PC-3 (cell line): Measurements from ENCODE around the gene SLC7A9. TPM values are rescaled to one million over a fixed set of nuclear protein-coding genes. Genes with fewer than 3 reads are reported as not detected.

ENCODE experiments used
- ATAC-seq: fragments of 200-7000 bp; cut with Tn5 transposase; 2 replicates; pipeline ENCODE4 v1.9.1; 2020; ENCODE audit warnings: mild to moderate bottlenecking, moderate library complexity
- BruUV-seq: library from RNA; stranded (reverse); fragments of 400-500 nt; replicated peaks from 2 replicates; lab custom pipeline; 2021; lab: Mats Ljungman, UMichigan
- CTCF ChIA-PET: fragments of 300-600 bp; sonication (Branson Sonifier 250); formaldehyde crosslinking; loops from one replicate; lab custom pipeline; 2022; ENCODE audit warnings: antibody characterized with exemption; lab: Charles Lee
- POLR2A ChIA-PET: fragments of 300-600 bp; sonication (Branson Sonifier 250); formaldehyde crosslinking; loops from one replicate; lab custom pipeline; 2022; ENCODE audit warnings: antibody characterized with exemption; ENCODE audit not compliant: unreplicated experiment; lab: Charles Lee
- DNase-seq: peaks from one replicate; pipeline ENCODE4 v3.0.0-alpha.2; 2015
- H2AFZ ChIP-seq: fragments of 300-600 bp; sonication (generic); 2 replicates; pipeline ENCODE4 v1.6.0; 2016; ENCODE audit warnings: antibody characterized with exemption, low read length
- H3F3A ChIP-seq: fragments of 300-600 bp; sonication (generic); one replicate; pipeline ENCODE4 v1.6.0; 2017; ENCODE audit warnings: antibody characterized with exemption, low read length, control low read depth, mild to moderate bottlenecking; ENCODE audit not compliant: unreplicated experiment
- H3K27ac ChIP-seq: fragments of 300-600 bp; sonication (generic); 2 replicates; pipeline ENCODE4 v1.5.1; 2016; ENCODE audit warnings: mild to moderate bottlenecking, low read length
- H3K27me3 ChIP-seq: fragments of 300-600 bp; sonication (generic); 2 replicates; pipeline ENCODE4 v1.6.1; 2016; ENCODE audit warnings: low read length, mixed read lengths
- H3K36me3 ChIP-seq: fragments of 300-600 bp; sonication (generic); 2 replicates; pipeline ENCODE4 v1.6.1; 2016; ENCODE audit warnings: low read depth, mixed run types, low read length, mixed read lengths
- H3K4me1 ChIP-seq: fragments of 300-600 bp; sonication (generic); 2 replicates; pipeline ENCODE4 v1.5.1; 2016; ENCODE audit warnings: low read length; ENCODE audit not compliant: insufficient read depth
- H3K4me2 ChIP-seq: fragments of 300-600 bp; sonication (generic); 2 replicates; pipeline ENCODE4 v1.6.0; 2016; ENCODE audit warnings: low read length
- H3K4me3 ChIP-seq: fragments of 300-600 bp; sonication (generic); 2 replicates; pipeline ENCODE4 v1.5.1; 2016; ENCODE audit warnings: mild to moderate bottlenecking, low read length, mixed read lengths
- H3K79me2 ChIP-seq: fragments of 300-600 bp; sonication (generic); 2 replicates; pipeline ENCODE4 v1.6.1; 2017; ENCODE audit warnings: low read length, mixed read lengths
- H3K9ac ChIP-seq: fragments of 300-600 bp; sonication (generic); 2 replicates; pipeline ENCODE4 v1.6.0; 2016; ENCODE audit warnings: mild to moderate bottlenecking, low read length
- H3K9me2 ChIP-seq: fragments of 300-600 bp; sonication (generic); replicated peaks from 2 replicates; pipeline ENCODE4 v1.6.1; 2016; ENCODE audit warnings: mixed run types, low read length, mixed read lengths
- H3K9me3 ChIP-seq: fragments of 300-600 bp; sonication (generic); 2 replicates; pipeline ENCODE4 v1.6.1; 2016; ENCODE audit warnings: low read length, mixed read lengths
- H4K20me1 ChIP-seq: fragments of 300-600 bp; sonication (generic); 2 replicates; pipeline ENCODE4 v1.6.1; 2016; ENCODE audit warnings: low read length, mixed read lengths
- CTCF ChIP-seq: fragments of 300-600 bp; sonication (generic); conservative IDR thresholded peaks from 2 replicates; pipeline ENCODE4 v1.5.1; 2017; ENCODE audit warnings: antibody characterized with exemption, low read depth, mild to moderate bottlenecking, low read length
- EZH2 ChIP-seq: fragments of 300-600 bp; sonication (generic); IDR thresholded peaks from one replicate; pipeline ENCODE4 v1.6.1; 2017; ENCODE audit warnings: antibody characterized with exemption, mild to moderate bottlenecking, low read length; ENCODE audit not compliant: unreplicated experiment
- EZH2phosphoT487 ChIP-seq: fragments of 300-600 bp; sonication (generic); IDR thresholded peaks from 2 replicates; pipeline ENCODE4 v1.6.1; 2018; ENCODE audit warnings: mild to moderate bottlenecking, antibody characterized with exemption, low read length, borderline replicate concordance
- intact Hi-C: fragments of 100-400 bp; cut with micrococcal nuclease; formaldehyde crosslinking; loops from 2 replicates; pipeline ENCODE4 v1.9.0; 2023
- total RNA-seq: library from RNA; depleted of rRNA; stranded (reverse); fragments of >200 nt; gene quantifications from 2 replicates; pipeline ENCODE4 v1.2.3, GENCODE V29; 2014

The SLC7A9 gene
- total RNA-seq, 1 experiment from 2014 or later: not detected

GRCh38 chr19:32802840-32803239 is 66.7 kb downstream of the SLC7A9 start:
- Histone ChIP-seq H3K27me3 (no peaks in the 10 kb centered on the region), H3K36me3 (no peaks in the 10 kb centered on the region), H3K9me3 (no peaks in the 10 kb centered on the region), H3K4me1 (no peaks in the 10 kb centered on the region), H3K9me2 (no peaks in the 10 kb centered on the region), H3K9ac (no peak overlapping the region), H3K4me3 (no peak overlapping the region), H3K79me2 (no peaks in the 10 kb centered on the region), H4K20me1 (no peaks in the 10 kb centered on the region), H3K27ac (no peak overlapping the region), H2AFZ (no peak overlapping the region), H3F3A (no peaks in the 10 kb centered on the region), H3K4me2 (no peak overlapping the region)
- TF ChIP-seq CTCF: no peak
- no peak for TF ChIP-seq EZH2phosphoT487
- TF ChIP-seq EZH2: no peak
- POLR2A ChIA-PET: no interaction called here
- DNase-seq (no peak), ATAC-seq (no peak)
- intact Hi-C loops: no loop called here
- BruUV-seq: no TSS peak
- CTCF ChIA-PET: no interaction called here

GRCh38 chr19:32800754-32801153 is 68.8 kb downstream of the SLC7A9 start:
- Histone ChIP-seq H3K27me3 (no peaks in the 10 kb centered on the region), H3K4me1 (no peaks in the 10 kb centered on the region), H3K79me2 (no peaks in the 10 kb centered on the region), H3K4me3 (no peak overlapping the region), H3K4me2 (no peak overlapping the region), H3K36me3 (no peaks in the 10 kb centered on the region), H3K9me3 (no peaks in the 10 kb centered on the region), H2AFZ (no peak overlapping the region), H3K9ac (no peak overlapping the region), H3K27ac (no peak overlapping the region), H3F3A (no peaks in the 10 kb centered on the region), H3K9me2 (no peaks in the 10 kb centered on the region), H4K20me1 (no peaks in the 10 kb centered on the region)
- no TSS peak for BruUV-seq
- CTCF ChIA-PET: no interaction called here
- DNase-seq: no peak
- intact Hi-C loops: no loop called here
- no peak for ATAC-seq
- TF ChIP-seq CTCF: no peak
- no peak for TF ChIP-seq EZH2
- POLR2A ChIA-PET: no interaction called here

- Histone ChIP-seq H3K9ac (no peak overlapping the region), H3K4me1 (no peaks in the 10 kb centered on the region), H3F3A (no peaks in the 10 kb centered on the region), H3K4me2 (no peak overlapping the region), H3K4me3 (no peak overlapping the region), H3K36me3 (no peaks in the 10 kb centered on the region), H3K9me2 (no peaks in the 10 kb centered on the region), H3K27ac (no peak overlapping the region), H3K9me3 (no peaks in the 10 kb centered on the region), H4K20me1 (no peaks in the 10 kb centered on the region), H3K27me3 (no peaks in the 10 kb centered on the region), H3K79me2 (no peaks in the 10 kb centered on the region), H2AFZ (no peak overlapping the region)
- TF ChIP-seq CTCF (no peak), EZH2 (no peak), EZH2phosphoT487 (no peak)
- no peak for ATAC-seq
- no TSS peak for BruUV-seq
- ChIA-PET CTCF (no interaction called here), POLR2A (no interaction called here)
- intact Hi-C loops: no loop called here
- no peak for DNase-seq
Measured at GRCh38 chr19:32800191-32800590, 69.4 kb downstream of the SLC7A9 start.
